ENCODE measurements around the gene SH3RF3.

- no peak for TF ChIP-seq CTCF (IDR thresholded peaks at IDR 0.05; ENCODE audit: insufficient read depth, low read depth, low read length)
- TF ChIP-seq EZH2 (IDR thresholded peaks at IDR 0.05; ENCODE audit: insufficient read depth, low read length), result no peak
These were observed 170.5 kb downstream of the SH3RF3 start for GRCh38 chr2:109299536-109299935.
